HepG2 (cell line): Measurements from ENCODE around the gene PCBD2. TPM values are rescaled to one million over a fixed set of nuclear protein-coding genes. Genes with fewer than 3 reads are reported as not detected.

Experiments
- ARID5B ChIP-seq: IDR thresholded peaks from 2 replicates; pipeline ENCODE4 v1.4.0; 2020; ENCODE audit warnings: mild to moderate bottlenecking, missing genetic modification reagents
- ETV6 ChIP-seq: sonication (generic); formaldehyde crosslinking; conservative IDR thresholded peaks from 2 replicates; pipeline ENCODE4 v1.4.0; 2020; ENCODE audit warnings: missing genetic modification reagents
- HNF1B ChIP-seq: sonication (generic); formaldehyde crosslinking; IDR thresholded peaks from 2 replicates; pipeline ENCODE4 v1.5.1; 2020; ENCODE audit warnings: mild to moderate bottlenecking, moderate library complexity, missing genetic modification reagents
- IKZF1 ChIP-seq: fragments of 450-650 bp; IDR thresholded peaks from 2 replicates; pipeline ENCODE4 v1.7.1; 2016
- KLF9 ChIP-seq: IDR thresholded peaks from 2 replicates; pipeline ENCODE4 v1.6.1; 2016; ENCODE audit warnings: low read depth
- RCOR2 ChIP-seq: IDR thresholded peaks from 2 replicates; pipeline ENCODE4 v1.6.1; 2016; ENCODE audit warnings: missing biosample characterization, missing genetic modification reagents
- SMAD1 ChIP-seq: sonication (generic); formaldehyde crosslinking; IDR thresholded peaks from 2 replicates; pipeline ENCODE4 v1.4.0; 2020; ENCODE audit warnings: missing genetic modification reagents, low read depth, mild to moderate bottlenecking, borderline replicate concordance
- TFE3 ChIP-seq: IDR thresholded peaks from 2 replicates; pipeline ENCODE4 v1.6.1; 2016
- XRCC5 ChIP-seq: fragments of 200-400 bp; formaldehyde crosslinking; optimal IDR thresholded peaks from 2 replicates; pipeline ENCODE3; 2017; ENCODE audit warnings: mild to moderate bottlenecking, low read length
- ZBTB26 ChIP-seq: IDR thresholded peaks from 2 replicates; pipeline ENCODE4 v1.6.1; 2016; ENCODE audit warnings: missing compliant biosample characterization, missing genetic modification reagents, borderline replicate concordance
- ZBTB43 ChIP-seq: sonication (generic); formaldehyde crosslinking; conservative IDR thresholded peaks from 2 replicates; pipeline ENCODE4 v1.4.0; 2020; ENCODE audit warnings: missing genetic modification reagents
- ZNF691 ChIP-seq: sonication (generic); formaldehyde crosslinking; IDR thresholded peaks from 2 replicates; pipeline ENCODE4 v1.4.0; 2020; ENCODE audit warnings: missing genetic modification reagents, low read depth, mild to moderate bottlenecking, borderline replicate concordance
- ZNF775 ChIP-seq: sonication (generic); formaldehyde crosslinking; IDR thresholded peaks from 2 replicates; pipeline ENCODE4 v1.4.0; 2020; ENCODE audit warnings: missing genetic modification reagents, mild to moderate bottlenecking, moderate library complexity, borderline replicate concordance
- ZNF800 ChIP-seq: sonication (generic); formaldehyde crosslinking; IDR thresholded peaks from 2 replicates; pipeline ENCODE4 v1.4.0; 2020; ENCODE audit warnings: missing genetic modification reagents
- polyA plus RNA-seq, 8 experiments: library from polyadenylated mRNA; depleted of rRNA in 3 of 8; stranded (reverse) in 7 of 8; unstranded in 1 of 8; fragments of >200 nt; fragmentation: Illumina TruSeq in 4 of 8; extraction: Trizol in 4 of 8; gene quantifications; 2 replicates each; pipeline versions ENCODE4 v1.2.1 to v1.2.3, GENCODE V29; 2011 to 2016; ENCODE audit warnings: low read depth in 4 of 8, missing spikeins in 1 of 8, mixed read lengths in 1 of 8; ENCODE audit not compliant: insufficient read depth in 1 of 8
- total RNA-seq, 5 experiments: library from RNA; depleted of rRNA; stranded (reverse); fragments of >200 nt; fragmentation: Illumina TruSeq; extraction: Trizol; gene quantifications; 2 replicates each; pipeline ENCODE4 v1.2.3, GENCODE V29; 2016; ENCODE audit warnings: low read depth in 1 of 5

PCBD2 gene
- total and polyA plus RNA-seq, 2 of the 13 experiments (the other 11 are each of a cell fraction or from before 2014, with no cell fraction given), result 5.5 to 12.0 TPM

- TF ChIP-seq HNF1B (CRISPR knock-in tag) (peak; percentile 56; the same call in 1 of the 2 replicates), ETV6 (CRISPR knock-in tag) (no peak), ZNF775 (CRISPR knock-in tag) (peak; percentile 73; the same call in 1 of the 2 replicates), TFE3 (CRISPR knock-in tag) (0 out of 2 replicates have a peak, but pooled peaks have one; percentile 30), XRCC5 (peak; percentile 94), ARID5B (peak; percentile 41; the same call in 1 of the 2 replicates), ZBTB26 (CRISPR knock-in tag) (no peak; the same call in 1 of the 2 replicates), IKZF1 (no peak), ZBTB43 (CRISPR knock-in tag) (peak; percentile 25), ZNF691 (CRISPR knock-in tag) (0 out of 2 replicates have a peak, but pooled peaks have one; percentile 64), SMAD1 (no peak), RCOR2 (CRISPR knock-in tag) (no peak; the same call in 1 of the 2 replicates), ZNF800 (peak; percentile 33; the same call in 1 of the 2 replicates), KLF9 (CRISPR knock-in tag) (peak; percentile 40; the same call in 1 of the 2 replicates)
Measured at GRCh38 chr5:134904610-134905245, at the start of gene PCBD2 (continued).
